ENCODE measurements around the gene RSAD2.
A peak's percentile ranks its signal among the peaks of the same experiment; 100 is the strongest.

The RSAD2 gene

DNA sequence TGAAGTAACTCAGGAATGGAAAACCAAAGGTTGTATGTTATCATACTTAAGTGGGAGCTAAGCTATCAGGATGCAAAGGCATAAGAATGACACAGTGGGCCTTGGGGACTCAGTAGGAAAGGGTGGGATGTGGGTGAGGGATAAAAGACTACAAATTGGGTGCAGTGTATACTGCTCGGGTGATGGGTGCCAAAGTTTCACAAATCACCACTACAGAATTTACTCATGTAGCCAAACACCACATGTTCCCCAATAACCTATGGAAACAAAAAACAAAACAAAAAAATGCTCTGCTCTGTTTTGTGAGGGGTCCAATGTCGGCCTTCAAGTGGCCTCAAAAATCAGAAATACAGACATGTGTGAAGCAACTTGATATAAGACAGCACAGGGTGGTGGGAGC is 30.7 kb downstream of the RSAD2 start:
- DNase-seq: no peak

DNA sequence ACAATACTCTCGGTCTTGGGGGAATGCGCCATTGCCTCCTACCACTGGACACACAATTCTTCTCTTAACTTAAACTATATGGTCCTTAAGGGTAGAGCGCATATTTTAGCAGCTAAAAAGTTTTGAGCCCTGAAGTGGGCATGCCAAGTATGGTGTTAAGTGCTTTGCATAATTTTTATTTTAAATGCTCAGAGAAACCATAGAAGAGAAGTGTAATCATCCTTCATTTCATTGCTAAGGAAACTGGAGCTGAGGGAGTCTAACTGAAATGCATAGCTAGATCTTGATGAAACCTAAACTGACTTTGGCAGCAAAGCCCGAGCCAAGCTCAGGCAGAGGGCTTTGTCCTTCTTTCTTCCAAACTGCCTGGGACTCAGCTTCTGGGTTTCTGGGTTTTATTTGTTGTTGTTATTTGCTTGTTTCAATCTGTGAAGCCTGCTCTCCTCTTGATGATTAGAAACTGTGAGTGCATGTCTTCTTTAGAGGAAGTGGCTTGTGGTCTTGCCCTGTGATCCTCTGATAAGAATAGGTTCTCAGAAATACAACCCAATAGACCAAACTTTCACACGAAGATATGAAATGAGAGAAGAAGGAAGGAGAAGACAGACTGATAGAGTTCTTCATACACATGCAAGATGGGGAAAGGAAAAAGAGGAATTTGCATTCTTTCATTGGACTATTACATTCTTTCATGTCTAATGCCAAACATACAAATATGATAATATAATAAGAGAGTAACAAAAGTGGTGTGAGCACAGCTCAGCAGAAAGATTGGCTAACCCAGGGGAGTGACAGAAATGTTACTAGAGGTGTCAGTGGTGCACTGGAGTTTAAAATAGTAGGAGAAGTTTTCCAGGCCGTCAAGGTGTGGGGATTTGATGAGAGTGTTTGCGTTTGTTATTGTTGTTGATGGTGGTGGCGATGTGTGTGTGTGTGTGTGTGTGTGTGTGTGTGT is 32.1 kb downstream of the RSAD2 start:
- DNase-seq: peak; percentile 72

DNA sequence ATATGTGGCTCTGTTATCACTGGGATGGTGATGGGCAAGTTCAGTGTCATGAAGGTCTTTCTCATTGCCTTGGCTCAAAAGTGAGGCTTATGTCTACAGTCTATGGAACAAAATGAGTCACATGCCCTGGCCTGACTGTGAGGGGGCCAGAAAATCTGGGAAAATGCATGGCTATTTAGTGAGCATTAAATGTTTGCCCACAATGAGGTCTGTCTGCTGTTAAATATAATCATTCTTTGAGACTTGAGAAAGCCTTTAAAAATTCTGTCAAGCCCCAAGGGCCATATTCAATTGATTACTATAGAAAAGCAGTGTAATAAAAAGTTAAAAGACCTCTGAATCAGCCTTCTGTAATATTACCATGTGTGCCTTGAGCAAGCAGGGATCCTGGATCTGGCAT is 34.1 kb downstream of the RSAD2 start:
- no peak for DNase-seq

DNA sequence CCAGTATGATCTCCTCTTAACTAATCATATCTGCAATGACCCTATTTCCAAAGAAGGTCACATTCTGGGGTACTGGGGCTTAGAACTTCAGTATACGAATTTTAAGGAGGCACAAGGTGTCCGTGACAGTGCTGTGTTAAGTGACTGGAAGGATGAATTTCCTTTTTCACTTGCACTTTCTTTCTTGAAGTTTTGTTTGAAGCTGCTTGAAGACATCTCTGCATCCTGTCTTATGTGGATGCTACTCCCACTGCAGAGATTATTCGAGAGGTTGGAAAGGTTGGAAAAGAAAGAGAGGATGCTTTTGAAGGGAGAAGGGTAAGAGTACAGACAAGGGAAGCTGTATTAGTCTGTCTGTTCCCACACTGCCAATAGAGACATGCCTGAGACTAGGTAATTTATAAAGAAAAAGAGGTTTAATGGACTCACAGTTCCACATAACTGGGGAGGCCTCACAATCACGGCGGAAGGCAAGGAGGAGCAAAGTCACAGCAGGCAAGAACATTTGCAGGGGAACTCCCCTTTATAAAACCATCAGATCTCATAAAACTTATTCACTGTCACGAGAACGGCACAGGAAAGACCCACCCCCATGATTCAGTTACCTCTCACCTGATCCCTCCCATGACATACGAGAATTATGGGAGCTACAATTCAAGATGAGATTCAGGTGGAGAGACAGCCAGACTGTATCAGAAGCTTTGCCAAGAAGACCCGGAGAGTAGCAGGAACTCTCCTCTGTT is 36.0 kb downstream of the RSAD2 start:
- DNase-seq: peak; percentile 52

DNA sequence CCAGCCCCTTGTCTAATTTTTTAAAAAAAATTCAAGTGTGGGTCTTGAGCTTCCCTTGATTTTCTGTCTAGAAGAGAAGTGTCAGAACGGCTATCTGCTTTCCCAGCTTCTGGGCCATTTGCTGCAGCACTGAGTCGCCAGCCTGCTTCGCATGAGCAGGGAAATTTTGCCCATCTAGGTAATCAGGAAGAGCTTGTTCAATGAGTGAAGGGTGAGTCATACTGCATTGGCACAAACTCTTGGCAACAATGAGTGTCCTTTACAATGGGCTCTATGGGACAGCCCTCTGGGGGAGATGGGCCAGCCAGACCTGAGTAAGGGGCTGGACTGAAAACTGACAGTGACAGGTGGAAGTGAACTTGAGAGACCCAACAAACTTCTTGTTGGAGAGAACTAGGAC is 37.3 kb downstream of the RSAD2 start:
- DNase-seq: no peak

DNA sequence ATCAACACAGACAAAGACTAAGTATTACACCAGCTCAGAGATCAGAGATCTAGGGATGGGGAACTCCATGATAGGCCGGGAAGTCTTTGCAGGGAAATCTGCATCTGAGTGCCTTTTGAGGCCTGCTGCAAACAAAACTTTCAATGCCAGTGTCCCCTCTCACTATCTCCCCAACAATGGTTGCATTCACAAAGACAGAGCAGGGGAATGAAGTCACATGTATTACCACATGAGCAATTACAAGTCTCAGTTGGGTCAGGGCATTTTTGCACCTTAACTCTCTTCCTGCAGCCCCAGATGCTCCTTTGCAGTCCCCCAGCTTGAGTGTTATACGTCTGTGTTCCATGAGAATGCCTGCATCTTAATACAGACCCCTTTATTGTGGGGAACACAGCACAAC is 37.8 kb downstream of the RSAD2 start:
- DNase-seq: no peak

DNA sequence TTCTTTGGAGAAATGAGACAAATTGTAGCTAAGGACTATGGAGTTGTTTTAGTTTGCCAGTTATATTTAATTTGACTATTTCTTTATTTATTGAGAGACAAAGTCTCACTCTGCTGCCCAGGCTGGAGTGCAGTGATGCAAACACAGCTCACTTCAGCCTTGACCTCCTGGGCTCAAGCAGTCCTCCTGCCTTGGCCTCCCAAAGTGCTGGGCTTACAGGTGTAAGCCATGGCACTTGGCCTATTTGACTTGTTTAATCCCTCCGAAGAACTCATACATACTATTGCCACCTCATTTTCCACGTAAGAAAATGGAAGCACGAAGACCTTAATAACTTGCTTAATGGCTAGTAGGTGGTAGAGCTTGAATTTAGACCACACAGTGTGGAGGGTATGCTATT is 38.6 kb downstream of the RSAD2 start:
- DNase-seq: no peak

DNA sequence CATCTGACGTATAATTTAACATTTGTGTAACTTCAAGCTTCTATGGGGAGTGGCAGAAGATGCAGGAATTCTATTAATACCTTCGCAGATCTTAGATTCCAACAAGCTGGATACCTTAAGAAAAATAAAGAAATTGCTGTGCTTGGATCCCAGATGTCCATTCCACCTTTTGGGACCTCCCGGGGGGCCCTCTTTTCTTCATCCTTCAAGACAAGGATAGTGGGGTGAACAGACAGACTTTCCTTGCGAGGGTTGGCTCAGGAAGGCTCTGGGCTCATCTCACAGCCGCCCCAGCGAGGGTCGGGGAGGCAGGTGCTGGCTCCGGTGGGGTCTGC is 39.1 kb downstream of the RSAD2 start:
- no peak for DNase-seq

DNA sequence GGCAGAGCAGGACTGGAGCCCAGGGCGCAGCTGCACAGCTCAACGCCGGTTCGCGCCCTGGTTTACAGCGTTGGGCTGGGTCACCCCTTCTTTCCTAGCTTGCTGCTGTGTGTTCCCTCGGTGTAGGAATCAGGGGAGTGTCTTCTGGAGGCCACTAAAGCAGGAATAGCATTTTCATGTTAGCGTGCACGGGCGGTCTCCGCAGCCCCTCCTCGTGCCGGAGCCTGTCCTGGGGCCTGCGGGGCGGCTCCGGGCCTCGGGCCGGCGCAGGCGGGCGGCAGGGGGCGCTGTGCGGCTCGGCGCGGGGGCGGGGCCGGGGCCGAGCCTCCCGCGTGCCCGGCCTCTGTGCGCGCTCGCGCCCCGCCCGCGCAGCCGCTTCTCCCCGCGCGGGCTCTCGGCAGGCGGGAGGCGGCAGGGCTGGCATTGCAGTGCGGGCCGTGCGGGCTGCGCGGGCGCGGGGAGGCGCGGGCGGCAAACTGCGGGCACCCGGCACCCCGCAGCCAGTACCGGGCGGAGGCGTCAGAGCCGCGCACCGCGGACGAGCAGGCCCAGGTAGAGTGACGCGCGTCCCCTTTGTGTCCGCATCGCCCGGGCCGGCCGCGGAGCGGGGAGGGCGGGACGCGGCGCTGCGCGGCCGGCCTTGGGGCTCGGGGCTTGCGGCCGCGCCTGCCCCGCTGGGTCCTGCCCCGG is 39.6 kb downstream of the RSAD2 start, which contains the start of gene RNF144A:
Gene RNF144A (plus strand): TSS at position 342 of the 690 bp plus-strand sequence. CDS start 79,515 bp downstream, outside the sequence.
- DNase-seq: peak; percentile 75

DNA sequence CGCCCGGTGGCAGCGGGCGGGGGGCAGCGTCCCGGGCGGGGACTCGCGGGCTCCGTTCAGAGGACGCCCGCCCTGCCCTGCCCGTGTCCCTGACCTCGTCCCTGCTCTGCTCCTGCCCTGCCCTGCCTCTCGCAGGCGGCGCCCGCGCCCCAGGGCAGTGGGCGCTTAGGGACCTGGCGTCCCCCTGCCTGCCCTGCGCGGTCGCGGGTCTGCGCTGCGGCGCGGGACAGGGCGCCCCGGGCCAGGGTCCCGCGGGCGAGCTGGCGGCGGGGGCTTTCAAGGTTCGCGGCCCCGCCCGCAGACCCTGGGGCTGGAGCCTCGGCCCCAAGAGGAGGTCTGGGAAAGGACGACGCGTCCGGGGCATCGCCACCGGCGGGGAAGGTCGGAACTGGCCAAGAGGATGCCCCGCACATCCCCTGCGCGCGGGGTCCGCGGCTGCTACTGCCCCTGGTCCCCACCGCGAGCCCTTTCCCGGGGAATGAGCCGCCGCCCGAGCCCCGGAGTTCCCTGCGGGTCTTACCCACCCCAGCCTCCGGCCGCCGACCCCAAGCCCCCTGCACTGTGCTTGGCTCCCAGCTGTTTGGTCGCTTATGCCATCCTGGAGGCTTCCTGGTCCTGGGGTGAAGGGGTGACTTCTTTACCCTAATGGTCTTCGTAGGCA is 40.3 kb downstream of the RSAD2 start:
- no peak for DNase-seq

DNA sequence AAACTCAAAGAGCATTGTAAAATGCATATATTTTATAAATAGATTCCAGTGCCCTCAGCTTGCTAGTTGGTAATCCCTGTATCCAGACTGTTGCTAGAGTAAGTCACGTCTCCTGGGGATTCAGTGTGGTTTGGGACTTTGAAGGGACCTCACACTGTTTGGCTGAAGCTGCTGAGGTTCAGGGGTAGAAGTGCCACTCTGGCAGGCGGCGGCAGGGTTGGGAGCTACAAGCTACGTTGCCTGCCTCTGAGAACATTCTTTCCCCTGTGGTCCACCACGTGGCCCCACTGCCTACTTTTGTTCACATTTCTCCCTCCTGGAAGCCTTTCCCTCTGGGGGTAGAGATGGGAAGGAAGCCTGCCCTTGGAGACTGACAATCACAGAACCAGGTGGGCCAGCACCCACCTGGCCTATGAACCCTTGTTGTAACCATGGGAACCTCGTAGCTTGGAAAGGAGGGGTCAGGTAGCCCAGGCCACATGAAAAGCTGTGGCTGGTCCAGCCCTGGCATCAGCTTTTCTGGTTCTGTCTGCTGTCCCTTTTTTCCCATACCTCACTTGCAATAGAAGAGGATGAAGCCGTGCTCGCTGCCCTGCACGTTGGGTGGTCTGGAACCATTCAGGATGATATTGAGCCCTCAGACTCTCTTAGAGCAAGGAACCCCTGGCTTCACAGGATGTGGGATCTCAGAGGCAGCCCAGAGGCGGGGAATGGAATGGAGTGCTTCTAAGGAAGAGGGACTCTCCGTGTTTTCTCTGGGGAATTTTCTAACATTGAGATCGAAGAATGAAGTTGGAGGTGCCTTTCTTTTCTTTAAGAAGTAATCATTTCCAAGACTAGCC is 42.5 kb downstream of the RSAD2 start:
- DNase-seq: no peak

DNA sequence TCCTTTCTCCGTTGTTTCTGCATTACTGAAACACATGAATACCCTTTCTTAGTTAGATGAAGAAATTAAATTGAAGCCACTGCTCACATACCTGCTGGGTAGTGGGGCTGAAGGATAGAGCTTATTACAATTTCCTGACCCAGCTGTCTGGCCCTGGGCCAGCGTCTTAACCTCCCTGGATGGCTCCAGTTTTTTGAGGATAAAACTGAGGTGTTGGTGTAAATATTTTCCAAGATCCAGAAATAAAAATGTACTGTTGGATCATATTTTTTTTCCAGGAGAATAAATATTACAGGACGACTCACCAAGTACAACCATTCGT is 43.1 kb downstream of the RSAD2 start:
- DNase-seq: no peak

DNA sequence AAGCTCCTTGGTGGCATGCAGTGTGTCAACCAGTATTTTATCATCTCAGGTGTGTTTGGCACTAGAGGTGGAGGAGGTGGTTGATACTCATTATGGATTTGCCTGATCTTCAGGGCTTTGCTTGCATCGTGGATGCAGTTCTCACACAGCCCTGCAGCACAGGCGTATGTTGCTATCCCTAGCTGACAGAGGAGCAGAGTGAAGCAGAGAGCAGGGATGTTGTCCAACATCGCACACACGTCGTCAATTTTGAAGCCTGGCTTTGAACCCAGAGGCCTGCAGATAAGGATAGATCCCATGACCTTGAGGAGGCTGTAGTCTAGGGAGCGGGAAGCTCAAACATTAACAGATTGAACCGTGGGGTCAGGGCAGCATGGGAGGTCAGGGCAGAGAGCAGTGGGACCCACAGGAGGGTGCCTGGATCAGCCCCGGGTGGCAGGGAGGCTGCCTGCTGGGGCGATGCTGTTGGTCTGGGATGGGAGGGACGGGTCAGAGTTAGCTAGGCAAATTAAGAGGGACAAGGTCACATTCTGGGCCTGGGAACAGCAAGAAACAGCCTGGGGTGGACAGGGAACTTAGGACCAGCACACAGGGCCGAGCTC is 43.8 kb downstream of the RSAD2 start:
- DNase-seq: no peak

DNA sequence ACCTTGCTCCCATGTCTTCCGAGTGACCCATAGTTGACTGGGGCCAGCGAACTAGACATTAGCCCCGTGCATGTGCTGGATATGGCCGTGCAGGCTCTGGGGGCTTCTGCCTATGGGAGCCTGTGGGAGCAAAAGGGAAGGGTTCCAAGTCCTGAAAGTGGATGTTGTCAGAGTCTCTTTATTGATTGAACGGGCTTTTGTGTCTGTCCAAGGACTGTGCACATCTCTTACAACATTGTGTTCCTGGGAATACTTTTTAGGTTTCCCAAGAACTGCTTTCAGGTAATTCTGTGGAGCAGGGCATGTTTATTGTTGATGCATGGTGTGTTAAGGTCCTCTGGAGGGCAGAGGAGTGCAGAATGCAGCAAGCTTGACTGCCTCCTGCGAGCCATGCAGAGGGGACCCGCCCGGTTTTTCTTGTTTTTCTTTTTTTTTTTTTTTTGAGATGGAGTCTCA is 44.7 kb downstream of the RSAD2 start:
- DNase-seq: no peak

DNA sequence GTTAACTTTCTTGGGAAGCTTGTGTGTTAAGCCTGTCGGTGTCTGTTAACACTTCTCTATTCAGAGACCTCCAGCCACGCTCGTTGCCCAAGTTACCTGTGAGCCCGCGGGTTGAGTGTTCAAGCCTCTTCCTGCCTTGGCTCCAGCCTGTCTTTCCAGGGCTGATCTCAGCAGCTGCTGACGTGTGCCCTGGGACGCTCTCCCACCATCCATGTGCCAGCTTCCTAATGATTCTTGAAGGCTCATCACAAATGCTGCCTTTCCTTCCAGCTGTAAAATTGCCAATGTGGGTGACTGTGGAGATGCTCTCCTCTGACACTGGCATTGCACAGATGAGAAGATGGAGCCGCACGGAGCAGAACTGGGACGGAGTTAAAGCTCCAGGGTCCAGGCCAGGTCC is 45.7 kb downstream of the RSAD2 start:
- no peak for DNase-seq

DNA sequence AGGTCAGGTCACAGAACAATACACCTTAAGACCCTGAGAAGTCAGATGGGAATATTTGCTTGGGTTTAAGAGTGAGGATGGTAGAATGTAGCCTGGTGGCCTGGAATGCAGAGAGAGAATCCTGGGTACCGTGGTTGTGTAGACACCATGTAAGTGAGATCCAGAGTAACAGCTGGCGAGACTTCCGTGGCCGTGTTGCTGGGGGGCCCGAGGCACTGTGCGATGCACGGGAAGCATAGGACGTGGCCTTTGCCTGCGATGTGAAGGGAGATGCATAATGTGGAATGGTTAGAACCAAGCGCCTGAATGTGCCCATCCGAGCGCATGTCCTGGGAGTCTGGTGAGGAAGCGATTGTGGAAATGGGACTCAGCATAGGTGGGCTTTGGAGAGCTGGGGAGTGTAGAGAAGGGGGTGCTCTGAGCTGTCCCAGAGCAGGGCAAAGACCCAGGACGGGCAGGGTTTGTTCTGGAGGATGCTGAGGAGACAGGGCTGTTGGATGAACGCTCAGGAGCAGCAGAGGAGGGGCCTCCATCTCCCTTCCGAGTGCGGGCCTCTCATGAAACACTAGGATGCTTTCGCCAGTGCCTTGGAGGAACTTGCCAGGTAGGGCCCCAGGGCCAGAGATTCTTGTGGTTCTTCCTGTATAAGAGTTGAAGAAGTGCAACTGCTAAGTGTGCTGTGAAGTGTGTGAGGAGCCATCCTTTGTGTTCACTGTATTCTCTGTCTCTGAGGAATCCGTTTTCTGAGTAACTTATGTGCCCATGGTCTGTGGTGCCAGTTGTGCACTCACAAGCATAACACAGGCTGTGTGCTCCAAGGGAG is 46.7 kb downstream of the RSAD2 start:
- no peak for DNase-seq

DNA sequence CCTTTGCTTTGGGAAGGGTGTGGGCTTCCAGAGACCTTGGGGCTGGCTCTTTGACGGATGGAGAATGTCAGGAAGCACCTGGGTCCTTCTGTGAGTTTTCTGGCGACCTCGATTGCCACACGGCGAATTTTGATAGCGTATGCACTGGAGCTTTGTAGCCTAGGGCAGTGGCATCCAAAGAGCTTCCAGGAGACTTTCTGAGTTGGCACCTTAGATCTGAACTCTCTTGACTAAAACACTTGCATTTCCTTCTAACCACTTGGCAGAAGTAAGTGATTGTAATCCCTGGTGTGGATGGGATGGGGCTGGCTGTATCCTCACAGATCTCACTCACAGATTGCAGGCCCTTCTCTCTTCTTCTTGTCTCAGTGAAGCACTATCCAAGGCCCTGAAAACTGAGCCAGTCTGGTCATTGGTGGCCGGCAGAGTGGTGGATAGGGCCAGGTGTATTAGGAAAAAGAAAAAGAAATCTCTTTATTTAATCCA is 47.4 kb downstream of the RSAD2 start:
- DNase-seq: no peak

DNA sequence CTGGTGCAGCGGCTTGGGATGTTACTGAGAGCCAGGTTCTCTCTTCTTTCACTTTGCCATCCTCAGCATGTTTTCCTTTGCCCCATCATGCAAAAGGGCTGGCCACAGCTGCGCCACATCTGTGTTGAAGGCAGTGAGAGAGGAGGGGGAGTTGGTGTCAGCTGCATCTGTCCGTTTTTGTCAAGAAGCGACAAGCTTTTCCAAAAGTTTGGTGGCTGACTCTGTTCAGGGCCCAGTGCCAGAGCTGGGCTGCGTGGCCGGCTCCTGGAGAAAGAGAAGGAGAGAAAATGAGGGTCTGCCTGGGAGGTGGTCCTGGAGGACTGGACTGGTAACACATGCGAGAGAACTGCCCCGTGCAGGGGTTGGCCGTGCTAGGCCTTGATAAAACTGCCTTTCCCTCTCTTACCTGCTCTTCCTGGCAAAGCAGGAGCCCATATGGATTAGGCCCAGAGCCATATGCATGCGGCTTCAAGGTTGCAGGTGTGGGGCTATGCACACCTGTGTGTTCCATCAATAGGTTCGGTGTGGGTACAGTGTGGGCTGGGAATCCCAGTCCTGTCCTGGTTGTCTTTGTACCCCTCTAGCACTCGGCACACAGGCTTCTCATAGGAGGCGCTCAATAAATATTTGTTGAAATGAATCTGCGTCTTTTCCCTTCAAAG is 48.6 kb downstream of the RSAD2 start:
- DNase-seq: no peak

DNA sequence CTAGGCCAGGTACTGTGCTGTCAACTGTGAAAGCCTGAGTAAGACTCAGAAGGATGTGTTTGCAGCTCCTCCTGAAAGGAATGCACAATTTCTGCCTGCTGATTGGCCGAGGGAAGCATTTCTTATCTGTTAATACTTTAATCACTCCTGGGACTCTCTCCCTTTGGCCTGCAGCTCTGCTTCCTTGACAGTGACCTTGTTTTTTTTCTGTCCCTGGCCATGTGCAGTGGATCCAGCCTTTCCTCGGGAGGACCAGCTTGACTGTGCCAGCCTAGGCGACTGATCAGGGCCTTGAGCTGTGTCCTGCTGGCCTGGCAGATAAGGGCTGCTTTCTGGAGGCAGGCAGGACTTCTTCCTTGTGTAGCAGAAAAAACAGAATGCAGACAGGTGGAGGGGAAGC is 49.6 kb downstream of the RSAD2 start:
- DNase-seq: no peak

DNA sequence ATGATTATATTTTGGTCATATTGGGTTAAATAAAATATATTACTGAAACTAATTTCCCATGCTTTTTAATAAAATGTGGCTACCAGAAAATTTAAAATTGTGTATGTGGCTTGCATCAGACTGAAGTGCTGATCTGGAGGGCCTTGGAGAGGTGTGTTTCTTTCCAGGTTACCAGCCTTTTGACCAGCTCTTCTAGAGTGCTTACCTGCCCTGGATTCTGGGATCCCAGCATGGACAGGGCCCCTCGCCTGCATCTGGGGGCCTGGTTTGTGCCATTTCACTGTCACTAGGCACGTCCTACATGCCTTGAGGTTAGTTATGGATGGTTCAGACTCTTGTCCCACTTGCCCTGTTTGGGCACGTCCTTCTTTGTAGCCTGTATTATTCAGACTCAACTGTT is 50.2 kb downstream of the RSAD2 start:
- DNase-seq: no peak

Data from CD4-positive, alpha-beta T cell treated with Interleukin-10 for 1 hour (primary cell).